Stimulated activated CD8-positive, alpha-beta memory T cell treated with anti-CD3 and anti-CD28 coated beads, Interleukin-4, amount 100 ng/mL, for 24 hours (primary cell): ENCODE measurements around the gene FLT1.

Source experiments
- DNase-seq: peaks from one replicate; pipeline ENCODE4 v3.0.0-alpha.2; 2020; ENCODE audit warnings: low read depth

Gene FLT1, protein sequence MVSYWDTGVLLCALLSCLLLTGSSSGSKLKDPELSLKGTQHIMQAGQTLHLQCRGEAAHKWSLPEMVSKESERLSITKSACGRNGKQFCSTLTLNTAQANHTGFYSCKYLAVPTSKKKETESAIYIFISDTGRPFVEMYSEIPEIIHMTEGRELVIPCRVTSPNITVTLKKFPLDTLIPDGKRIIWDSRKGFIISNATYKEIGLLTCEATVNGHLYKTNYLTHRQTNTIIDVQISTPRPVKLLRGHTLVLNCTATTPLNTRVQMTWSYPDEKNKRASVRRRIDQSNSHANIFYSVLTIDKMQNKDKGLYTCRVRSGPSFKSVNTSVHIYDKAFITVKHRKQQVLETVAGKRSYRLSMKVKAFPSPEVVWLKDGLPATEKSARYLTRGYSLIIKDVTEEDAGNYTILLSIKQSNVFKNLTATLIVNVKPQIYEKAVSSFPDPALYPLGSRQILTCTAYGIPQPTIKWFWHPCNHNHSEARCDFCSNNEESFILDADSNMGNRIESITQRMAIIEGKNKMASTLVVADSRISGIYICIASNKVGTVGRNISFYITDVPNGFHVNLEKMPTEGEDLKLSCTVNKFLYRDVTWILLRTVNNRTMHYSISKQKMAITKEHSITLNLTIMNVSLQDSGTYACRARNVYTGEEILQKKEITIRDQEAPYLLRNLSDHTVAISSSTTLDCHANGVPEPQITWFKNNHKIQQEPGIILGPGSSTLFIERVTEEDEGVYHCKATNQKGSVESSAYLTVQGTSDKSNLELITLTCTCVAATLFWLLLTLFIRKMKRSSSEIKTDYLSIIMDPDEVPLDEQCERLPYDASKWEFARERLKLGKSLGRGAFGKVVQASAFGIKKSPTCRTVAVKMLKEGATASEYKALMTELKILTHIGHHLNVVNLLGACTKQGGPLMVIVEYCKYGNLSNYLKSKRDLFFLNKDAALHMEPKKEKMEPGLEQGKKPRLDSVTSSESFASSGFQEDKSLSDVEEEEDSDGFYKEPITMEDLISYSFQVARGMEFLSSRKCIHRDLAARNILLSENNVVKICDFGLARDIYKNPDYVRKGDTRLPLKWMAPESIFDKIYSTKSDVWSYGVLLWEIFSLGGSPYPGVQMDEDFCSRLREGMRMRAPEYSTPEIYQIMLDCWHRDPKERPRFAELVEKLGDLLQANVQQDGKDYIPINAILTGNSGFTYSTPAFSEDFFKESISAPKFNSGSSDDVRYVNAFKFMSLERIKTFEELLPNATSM (N-terminal part only)

DNA sequence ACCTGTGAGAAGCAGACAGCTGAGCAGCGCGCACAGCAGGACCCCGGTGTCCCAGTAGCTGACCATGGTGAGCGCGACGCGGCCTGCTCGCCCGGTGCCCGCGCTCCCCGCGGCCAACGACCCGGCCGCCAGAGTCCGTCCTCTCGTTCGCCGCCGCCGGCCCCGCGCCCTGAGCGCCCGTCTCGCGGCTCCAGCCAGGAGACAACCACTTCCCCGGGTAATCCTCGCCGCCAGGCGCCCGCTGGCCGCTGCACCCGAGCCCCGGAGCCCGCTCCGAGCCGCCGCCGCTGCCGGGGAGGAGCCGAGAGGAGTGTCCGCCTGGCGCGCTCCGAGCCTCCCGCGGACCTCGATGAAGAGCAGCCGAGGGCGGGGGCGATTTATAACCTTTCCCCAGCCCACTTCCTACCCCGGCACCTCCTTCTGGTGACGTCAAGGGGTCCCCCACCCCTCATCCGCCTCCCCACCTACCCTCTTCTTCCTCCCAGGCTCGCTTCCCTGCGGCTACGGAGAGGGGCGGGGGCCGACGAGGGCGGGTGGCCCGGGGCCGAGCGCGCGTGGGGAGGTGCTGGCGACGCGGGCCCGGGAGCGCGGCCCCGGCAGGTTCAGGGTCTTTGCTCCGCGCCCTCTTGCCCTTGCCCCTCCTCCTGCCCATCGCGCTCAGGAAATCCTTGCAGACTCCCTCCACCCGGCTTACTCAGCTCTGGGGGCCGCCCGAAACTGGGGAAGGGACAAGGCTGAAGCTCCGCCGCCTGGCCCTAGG, at the start of gene FLT1:
FLT1 (minus strand) TSS at position 351 of the 760 bp plus-strand sequence; CDS start at position 66, 285 bp downstream.
- DNase-seq = peak; percentile 9

DNA sequence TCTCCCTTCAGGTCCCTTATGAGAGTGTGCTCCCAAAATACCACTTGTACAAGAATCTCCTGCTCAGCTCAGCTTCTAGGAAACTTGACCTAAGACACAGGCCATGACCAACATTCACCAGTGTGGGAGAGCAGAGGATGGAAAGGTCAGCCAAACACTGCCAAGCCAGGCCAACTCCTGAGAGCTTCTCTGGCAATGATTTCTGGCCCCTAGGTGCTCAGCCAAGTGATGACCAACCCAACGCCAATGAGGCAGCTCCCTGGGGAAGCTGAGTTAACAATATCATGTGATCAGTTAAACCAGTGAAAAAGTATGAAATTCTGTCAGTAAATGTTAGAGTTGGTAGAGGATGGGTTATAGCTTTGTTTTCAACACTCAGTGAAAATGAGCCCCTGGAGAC, 49.1 kb upstream of the FLT1 start:
- DNase-seq = no peak

DNA sequence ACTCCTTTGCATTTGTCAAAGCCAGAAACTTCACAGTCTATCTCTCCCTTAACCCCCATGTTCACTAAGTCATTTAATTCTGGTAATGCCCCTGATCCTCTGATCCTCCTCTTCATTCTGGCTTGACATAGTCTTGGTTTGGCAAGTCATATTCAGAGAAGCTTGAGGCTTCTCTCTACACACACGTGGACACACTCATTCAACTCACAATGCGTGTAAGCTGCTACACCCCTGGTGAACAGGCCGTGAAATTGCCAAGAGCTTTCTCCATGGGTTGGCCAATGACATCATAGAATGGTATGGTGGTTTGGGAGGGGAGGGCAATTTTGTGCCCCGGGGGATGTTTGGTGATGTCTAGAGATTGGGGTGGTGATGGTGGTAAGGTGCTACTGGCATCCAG, 47.9 kb upstream of the FLT1 start:
- DNase-seq = no peak

DNA sequence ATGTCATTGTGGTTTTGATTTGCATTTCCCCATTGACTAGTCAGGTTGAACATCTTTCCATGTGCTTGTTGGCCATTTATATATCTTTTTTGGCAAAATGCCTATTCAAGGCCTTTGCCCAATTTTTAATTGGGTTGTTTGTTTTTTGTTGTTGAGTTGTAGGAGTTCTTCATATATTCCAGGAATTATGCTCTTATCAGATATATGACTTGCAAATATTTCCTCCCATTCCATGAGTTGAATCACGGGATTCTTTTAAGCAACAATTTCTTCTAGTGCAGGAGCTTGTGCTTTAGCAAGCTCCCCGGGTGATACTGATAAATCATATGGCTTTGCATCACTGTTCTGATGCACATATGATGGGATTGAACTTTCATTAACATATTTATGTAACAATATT, 47.0 kb upstream of the FLT1 start:
- DNase-seq = no peak

DNA sequence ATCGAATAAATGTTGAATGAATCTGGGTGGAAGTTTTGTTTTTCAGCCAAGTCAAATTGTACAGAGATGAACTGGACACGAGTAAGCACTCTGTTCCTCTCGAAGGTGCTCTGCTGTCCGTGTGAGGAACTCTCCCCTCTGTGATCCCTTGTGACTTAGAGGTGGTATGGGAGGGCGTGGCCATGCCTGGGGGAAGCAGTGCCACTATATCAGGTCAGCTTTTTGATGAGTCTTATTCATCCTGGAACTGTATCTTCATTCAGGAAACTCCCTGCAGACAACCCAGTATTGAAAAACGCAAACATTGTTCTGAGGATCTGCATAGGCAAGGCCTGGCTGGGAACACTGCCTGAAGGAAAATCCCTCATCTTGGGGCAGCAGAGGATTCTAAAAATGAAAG, 45.7 kb upstream of the FLT1 start:
- no peak for DNase-seq

DNA sequence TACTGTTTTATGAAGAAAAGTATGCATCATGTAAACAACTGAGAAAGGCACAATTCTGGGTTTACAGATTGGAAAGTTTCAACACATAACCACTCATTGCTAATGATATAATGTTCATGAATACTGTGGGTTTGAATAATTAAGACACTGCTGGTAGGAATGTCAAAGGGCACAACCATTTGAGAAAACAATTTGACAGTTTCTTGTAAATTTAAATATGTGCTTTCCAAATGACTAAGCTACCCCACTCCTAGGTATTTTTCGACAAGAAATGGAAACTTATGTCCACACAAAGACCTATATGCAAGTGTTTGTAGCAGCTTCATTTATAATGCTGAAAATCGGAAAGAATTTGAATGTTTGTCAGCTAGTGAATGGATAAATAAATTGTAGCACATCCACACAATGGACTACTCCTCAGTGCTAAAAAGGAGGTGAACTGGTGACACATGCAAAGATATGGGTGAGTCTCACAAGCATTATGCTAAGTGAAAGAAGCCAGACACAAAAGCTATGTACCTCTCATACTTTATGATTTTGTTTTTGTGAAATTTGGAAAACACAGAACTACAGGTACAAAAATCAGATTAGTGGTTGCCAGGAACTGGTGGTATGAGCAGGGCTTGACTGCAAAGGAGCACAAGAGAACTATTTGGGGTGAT, 44.8 kb upstream of the FLT1 start:
- no peak for DNase-seq

DNA sequence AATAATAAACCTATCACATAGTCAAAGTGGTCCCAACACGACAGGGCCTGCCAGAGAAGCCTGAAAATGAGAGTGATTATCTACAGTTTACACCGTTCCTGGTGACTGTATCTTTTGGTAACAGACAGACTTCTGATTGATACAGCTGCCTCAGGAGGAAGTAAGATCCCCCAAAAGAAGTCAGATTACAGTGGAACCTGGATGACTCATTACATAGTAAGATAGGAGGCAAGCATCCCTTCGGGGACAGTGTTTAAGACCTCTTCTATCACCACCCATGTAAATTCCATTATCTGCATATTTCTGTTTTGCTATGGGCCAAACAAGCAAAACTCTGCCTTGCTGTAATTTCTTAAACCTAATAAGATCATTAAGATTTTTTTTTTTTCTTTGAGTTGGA, 44.0 kb upstream of the FLT1 start:
- no peak for DNase-seq

DNA sequence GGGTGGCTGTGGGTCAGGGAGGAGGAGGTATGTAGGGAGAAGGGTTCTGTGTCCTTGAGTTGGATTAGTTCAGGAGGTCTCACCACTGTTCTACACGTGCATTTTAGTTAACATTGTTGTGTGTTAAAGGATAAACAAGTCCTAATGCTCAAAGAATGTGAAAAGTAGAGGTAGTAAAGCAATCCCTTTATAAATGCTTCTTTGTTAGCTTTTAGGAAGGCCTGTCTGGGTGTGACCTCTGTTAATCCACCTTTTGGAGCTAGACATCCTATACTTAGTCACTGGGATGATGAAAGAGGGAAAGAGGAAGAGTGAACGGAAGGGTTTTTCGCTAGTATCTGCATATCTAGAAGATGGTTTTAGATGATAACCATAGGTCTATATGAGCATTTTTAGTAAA, 42.2 kb upstream of the FLT1 start:
- no peak for DNase-seq

DNA sequence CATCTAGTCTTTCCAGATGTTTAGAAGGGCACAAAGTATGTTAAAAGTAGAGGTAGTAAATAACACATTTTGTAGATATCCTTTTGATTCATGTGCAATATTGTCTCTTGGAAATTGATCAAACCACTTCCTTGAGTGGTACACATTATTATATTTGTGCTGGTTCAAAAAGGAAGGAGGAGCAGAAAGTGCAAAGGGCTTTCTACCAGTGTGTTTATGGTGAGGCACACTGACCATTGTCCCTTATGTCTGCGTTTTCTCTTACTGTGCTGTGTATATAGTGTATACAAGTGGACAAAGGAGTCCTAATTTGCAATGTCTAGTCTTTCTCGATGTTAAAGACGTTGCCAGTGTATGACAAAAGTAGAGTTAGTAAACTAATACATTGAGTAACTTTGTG, 41.4 kb upstream of the FLT1 start:
- no peak for DNase-seq

DNA sequence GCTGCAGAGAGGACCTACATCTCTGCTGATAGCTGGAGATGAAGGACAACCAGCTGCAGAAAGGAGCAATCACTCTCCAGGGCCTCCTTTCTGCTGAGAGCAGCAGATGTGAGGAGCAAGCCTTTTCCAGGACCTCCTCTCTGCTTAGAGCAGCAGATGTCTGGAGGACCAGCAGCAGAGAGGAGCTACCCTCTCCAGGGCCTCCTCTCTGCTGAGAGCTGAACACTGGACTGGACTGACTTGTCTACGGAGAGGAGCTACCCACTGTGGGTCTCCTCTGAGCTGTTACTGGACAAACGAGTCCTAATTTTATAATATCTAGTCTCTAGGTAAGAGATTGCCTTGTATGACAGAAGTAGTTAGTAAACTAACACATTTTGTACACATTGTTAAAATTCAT, 40.8 kb upstream of the FLT1 start:
- DNase-seq = no peak

DNA sequence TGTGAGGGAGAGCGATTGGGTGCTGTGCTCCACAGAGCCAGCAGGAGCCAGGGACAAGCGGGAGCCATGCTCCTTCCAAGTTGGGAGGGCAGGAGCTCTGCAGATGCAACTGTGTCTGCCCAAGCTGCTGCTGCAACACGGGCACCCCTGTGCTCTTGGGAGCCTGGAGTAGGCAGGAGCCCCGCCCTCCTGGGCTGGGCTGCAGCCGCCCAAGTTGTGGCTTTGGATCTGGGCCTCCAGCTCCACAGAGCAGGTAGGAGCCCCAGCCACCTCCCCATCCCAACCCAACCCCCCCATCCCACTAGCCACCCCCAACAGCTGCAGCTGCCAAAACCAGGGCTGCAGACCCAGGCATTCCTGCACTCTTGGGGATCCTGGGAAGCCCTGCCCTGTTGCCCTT, 39.9 kb upstream of the FLT1 start:
- no peak for DNase-seq

DNA sequence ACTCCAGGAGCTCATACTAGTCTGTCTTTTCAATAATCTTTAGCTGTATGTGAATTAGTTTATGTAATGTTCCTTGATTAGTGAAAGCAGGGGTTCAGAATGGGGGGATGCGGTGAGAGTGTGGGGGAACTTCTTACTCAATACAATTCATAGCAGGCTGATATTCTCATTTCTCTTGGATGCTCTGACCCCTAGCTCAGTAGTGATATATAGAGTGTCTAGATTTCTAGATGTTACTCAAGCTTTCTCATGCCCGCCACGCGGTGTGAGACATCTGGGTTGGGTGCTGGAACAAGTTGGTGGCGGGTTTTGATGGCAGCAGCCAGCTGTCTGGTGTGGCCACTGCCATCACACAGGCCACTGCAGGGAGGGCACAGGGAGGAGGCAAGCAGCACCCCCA, 39.3 kb upstream of the FLT1 start:
- no peak for DNase-seq

DNA sequence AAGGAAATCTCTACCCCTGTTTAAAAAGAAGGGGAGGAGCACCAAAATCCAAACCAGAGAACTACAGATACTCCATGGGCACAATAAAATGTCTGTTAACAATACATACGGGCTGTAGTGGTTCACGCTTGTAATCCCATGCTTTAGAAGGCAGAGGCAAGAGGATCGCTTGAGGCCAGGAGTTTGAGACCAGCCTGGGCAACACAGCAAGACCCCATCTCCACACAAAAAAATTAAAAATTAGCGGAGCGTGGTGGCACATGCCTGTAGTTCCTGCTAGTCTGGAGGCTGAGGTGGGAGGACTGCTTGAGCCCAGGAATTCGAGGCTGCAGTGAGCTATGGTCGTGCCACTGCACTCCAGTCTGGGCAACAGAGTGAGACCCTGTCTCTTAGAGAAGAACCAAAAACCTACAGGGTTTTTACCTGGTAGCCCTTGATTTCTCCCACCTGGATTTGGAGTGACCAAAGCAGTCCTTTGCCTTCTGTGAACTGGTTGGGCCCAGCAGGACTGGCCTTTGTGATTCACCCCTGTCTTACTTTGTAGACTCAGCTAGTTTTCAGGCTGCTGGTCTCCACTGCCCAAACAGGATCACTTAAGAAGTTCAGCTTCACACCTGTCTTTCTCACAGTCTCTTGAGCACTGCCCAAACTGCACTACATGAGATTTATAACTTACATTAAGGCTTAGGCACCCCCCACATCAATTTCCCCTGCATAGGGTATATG, 38.7 kb upstream of the FLT1 start:
- no peak for DNase-seq

DNA sequence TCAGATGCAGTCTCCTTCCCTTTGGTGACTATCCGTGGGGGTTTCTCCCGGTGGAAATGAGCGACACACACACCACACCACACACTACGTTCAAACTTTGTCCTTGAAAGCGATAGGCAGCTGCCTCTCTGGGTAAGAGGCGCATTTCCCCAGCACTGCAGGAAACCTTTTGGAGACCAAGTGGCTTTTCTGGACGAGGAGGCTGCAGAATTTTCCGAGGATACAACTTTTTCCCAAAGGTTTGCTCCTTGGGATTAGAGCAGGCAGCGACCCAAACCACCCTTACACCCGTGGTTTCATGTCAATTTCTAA, 38.2 kb upstream of the FLT1 start:
- no peak for DNase-seq

DNA sequence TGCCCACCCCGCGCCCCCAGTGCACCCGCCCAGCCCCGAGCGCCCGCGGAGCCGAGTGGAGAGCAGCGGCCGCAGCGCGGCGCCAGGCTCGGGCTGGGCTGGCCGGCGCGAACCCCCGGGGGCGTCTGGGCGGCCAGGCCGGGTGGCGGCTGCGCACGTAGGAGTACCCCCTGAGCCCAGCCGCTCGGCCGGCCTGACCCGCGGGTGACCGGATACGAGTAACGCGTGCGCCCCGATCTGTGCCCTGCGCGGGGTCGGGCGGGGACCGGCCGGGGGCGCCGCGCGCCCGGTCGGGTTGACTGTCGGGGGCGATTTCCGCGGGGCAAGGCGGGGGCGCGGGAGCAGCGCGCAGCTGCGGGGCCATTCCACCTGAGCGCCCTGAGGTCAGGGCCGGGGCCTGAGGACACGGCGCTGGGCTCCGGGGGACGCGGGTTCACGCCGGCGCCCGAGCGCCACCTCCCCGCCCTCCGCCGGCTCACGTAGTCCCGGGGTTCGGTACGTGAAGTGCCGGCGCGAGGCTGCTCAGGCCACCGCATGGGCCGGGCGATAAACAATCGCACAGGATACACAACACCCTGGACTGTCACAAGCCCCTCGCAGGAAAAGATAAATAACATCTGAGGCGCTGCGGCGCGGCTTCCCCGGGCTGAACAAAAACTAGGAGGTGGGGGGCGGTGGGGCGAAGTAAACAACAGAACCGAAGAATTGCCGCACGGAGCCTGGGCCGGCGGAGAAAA, 37.6 kb upstream of the FLT1 start:
- DNase-seq = no peak

DNA sequence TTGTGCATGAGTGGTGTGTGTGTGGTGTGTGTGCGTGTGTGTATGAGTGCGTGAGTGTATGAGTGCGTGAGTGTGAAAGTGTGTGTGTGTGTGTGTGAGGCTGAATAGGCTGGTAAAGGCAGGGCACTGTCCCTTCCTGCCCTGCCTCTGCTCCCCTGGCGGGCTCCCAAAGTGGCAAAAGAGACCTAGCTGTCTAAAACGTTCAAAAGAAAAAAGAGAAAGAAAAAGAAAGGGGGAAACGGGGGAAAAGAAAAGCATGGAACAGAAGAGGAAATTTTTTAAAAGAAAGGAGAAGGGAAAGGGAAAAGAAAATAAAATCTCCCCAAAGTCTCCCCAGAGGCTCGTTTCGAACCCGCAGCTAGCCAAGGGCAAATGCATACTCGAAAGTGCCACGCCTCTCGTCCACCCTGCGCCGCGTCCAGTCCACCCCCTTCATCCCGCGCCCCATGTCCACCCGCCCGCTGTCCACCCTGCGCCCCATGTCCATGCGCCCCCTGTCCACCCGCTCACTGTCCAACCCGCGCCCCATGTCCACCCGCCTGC, 37.0 kb upstream of the FLT1 start:
- no peak for DNase-seq

DNA sequence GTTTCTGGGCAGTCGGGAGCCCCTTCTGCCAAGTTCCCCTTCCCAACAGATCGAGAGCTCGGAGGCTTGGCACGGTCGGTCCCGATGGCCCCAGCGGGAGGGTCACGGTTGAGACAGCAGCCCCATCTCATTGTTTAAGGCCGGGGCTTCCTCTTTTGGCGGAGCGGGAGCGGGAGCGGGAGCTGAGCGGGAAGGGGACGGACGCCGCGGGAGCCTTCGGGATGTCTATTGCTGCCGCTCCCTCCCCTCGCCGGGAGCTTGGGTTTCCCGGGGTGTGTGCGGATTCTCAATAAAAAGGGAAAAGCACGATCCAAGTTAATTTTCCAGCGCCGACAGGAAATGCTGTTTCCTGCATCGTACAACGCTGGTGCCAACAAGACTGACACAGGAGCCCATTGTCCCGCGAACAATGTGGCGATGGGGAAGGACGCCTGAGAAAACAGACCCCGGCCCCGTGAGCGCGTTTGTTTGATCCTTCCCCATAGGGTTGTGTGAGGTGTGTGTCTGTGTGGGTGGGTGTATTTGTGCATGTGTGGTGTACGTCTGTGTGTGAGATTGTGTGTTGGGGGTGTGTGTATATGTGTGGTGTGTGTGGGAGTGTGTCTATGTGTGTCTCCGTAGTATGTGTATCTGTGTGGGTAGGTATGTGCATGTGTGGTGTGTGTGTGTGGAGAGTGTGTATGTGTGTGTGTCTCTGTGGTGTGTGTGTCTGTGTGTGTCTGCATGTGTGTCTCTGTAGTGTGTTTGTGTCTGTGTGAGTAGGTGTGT, 36.3 kb upstream of the FLT1 start:
- DNase-seq = no peak

DNA sequence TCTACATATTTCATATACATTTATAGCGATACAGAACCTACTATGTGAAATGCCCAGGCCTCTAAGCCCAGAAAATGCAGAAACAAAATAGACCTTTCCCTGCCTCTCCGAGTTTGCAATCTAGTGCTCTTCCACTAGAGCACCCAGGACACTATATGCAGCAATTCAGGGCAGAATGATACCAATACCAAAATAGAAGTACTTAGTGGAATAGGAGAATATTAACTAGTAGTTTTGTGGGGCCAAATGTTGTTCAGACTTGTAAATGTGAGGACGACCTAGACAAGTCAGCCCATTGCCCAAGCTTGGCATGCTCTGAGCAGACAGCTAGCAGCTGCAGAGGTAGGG, 35.8 kb upstream of the FLT1 start:
- DNase-seq = no peak

DNA sequence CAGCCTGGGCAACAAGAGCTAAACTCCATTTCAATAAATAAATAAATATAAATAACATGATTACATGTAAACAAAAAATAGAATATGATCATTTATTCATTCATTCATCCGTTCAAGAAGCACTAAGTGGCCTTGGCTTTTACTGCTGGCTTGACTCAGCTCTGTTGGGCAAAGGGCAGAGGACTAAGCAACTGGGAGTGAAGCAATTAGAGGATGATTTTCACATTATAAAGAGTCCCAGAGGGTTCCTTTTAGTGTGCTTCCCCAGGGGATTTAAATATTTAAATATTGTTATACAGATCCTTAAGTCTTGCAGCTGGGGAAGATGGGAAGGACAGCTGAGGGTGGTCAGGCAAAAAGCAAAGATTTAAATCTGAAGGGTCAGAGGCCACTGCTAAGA, 34.9 kb upstream of the FLT1 start:
- DNase-seq = no peak
